ENCODE data around the gene BCAS3. TPM values are rescaled to one million over a fixed set of nuclear protein-coding genes. Genes with fewer than 3 reads are reported as not detected.
A peak's percentile ranks its signal among the peaks of the same experiment; 100 is the strongest.

Gene BCAS3
- total RNA-seq, 1 experiment from 2014 or later, result 14.4 TPM

DNA sequence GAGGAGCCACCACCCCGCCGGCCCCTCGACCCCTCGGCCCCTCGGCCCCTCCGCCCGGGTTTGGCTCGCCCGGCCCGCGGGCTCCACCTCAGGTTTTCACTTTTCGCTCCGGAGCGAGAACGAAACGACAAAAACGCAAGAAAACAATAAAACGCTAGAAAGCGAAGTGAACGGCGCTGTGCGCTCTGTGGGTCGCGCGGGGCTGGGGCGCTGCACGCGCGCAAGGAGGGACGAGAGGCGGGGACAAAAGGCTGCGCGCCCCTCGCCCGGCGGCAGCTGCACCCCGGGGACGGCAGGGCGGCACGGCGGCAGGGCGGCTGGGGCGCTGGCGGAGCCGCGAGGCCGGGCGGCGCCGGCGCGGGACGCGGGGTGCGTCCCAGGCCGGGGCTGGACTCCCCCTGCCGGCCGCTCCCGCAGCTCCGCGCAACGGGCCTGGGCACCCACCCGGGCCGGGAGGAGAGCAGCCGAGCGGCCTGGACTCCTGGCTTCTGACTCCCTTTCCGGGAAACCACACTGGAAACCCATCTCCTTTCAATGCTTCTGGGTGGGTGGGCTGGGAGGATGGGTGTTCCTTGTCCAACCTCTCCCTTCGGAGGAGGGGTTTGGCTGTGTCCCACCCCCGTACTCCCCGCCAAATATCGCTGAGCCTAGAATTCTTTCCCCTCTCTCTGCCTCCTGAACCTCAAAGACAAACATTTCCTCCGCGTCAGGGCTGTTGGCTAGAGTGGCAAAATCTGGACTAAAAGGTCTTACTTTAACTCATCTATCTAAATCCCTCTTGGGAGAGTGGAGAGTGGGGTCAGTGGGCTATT, 731.9 kb downstream of the BCAS3 start:
- TF ChIP-seq, protein P1, sequence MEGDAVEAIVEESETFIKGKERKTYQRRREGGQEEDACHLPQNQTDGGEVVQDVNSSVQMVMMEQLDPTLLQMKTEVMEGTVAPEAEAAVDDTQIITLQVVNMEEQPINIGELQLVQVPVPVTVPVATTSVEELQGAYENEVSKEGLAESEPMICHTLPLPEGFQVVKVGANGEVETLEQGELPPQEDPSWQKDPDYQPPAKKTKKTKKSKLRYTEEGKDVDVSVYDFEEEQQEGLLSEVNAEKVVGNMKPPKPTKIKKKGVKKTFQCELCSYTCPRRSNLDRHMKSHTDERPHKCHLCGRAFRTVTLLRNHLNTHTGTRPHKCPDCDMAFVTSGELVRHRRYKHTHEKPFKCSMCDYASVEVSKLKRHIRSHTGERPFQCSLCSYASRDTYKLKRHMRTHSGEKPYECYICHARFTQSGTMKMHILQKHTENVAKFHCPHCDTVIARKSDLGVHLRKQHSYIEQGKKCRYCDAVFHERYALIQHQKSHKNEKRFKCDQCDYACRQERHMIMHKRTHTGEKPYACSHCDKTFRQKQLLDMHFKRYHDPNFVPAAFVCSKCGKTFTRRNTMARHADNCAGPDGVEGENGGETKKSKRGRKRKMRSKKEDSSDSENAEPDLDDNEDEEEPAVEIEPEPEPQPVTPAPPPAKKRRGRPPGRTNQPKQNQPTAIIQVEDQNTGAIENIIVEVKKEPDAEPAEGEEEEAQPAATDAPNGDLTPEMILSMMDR (conservative IDR thresholded peaks at IDR 0.05; ENCODE audit: low read depth, low read length), result no peak; the same call in 1 of the 2 replicates
- no peak for TF ChIP-seq EZH2 (IDR thresholded peaks at IDR 0.05; ENCODE audit: borderline replicate concordance, low read depth, low read length, poor library complexity, severe bottlenecking)
- Histone ChIP-seq H3K9me3 (ENCODE audit: low read depth, low read length, poor library complexity, severe bottlenecking) (no peaks in the 10 kb centered on the region), H3K36me3 (ENCODE audit: insufficient read depth, low read length, poor library complexity, severe bottlenecking) (no peaks in the 10 kb centered on the region), H3K4me3 (ENCODE audit: low read depth, low read length, poor library complexity, severe bottlenecking) (peak overlapping the region; percentile 41), H3K27me3 (replicated peaks; ENCODE audit: insufficient read depth, low read depth, low read length, poor library complexity) (peaks cover 46% of the 10 kb centered on the region), H3K4me1 (ENCODE audit: insufficient read depth, low read length, poor library complexity, severe bottlenecking) (peaks cover 21% of the 10 kb centered on the region), H3K27ac (ENCODE audit: low read depth, low read length, poor library complexity, severe bottlenecking) (no peak overlapping the region)
- ChIA-PET CTCF (interaction anchor here (0.7 to 0.9 kb wide), 3 partner anchors 52 to 689 kb away, joined by 3 read pairs; no protein-coding TSS in a partner anchor), POLR2A (ENCODE audit: low non-redundant PET) (no interaction called here)
- no TSS peak for BruUV-seq (replicated peaks)
- intact Hi-C loops (cut with micrococcal nuclease; ENCODE audit: unreplicated experiment), result loop anchor here (2.0 to 5.0 kb wide), 2 partner anchors 173 to 657 kb away; no protein-coding TSS in a partner anchor
- peak; percentile 73 for DNase-seq (ENCODE audit: low spot score)

DNA sequence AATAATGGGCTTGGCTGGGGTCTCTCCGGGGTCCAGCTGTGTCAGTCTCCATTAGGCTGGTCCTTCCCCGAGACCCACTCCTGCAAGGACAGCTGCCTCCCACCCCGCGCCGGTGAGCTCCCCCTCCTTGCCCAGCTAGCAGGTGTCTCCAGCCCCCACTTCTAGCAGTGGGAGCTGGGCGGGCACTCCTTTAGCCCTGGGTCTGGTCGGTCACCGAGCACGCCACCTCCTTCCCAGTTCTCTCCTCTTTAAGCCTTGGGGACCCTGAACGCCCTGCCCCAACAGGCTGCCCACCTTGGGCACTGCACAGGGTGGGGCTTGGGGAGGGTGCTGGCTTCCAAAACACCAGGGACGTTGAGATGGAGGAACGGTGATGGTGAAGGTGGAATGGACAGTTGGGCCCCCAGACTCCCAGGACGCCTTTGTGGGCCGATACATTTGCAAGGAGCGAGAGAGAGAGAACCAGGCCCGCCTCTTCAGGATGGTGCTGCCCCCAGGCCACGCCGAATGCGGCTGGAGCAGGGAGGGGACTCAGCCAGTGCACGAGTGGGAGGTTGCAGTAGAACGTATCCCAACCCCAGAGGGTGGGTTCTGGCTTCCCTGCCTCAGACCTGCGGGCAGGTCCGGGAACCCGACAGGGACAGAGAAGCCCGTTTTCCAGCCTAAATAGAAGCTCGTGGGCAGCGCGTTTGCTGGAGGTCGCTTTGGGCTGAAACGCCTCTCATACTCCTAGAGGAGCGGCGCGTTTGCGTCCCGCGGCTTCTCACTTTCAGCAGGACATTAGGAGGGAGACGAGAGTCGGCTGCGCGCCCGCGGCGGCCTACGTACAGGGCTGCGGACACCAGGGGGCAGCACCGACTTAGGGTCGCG, 732.7 kb downstream of the BCAS3 start:
- TF ChIP-seq EZH2 (IDR thresholded peaks at IDR 0.05; ENCODE audit: borderline replicate concordance, low read depth, low read length, poor library complexity, severe bottlenecking), result no peak
- TF ChIP-seq, protein P1 (conservative IDR thresholded peaks at IDR 0.05; ENCODE audit: low read depth, low read length), result peak; percentile 73
- Histone ChIP-seq H3K4me3 (ENCODE audit: low read depth, low read length, poor library complexity, severe bottlenecking) (peak overlapping the region; percentile 59), H3K27ac (ENCODE audit: low read depth, low read length, poor library complexity, severe bottlenecking) (no peak overlapping the region), H3K4me1 (ENCODE audit: insufficient read depth, low read length, poor library complexity, severe bottlenecking) (peaks cover 21% of the 10 kb centered on the region), H3K27me3 (replicated peaks; ENCODE audit: insufficient read depth, low read depth, low read length, poor library complexity) (peaks cover 38% of the 10 kb centered on the region), H3K36me3 (ENCODE audit: insufficient read depth, low read length, poor library complexity, severe bottlenecking) (no peaks in the 10 kb centered on the region), H3K9me3 (ENCODE audit: low read depth, low read length, poor library complexity, severe bottlenecking) (no peaks in the 10 kb centered on the region)
- peak; percentile 86 for DNase-seq (ENCODE audit: low spot score)
- intact Hi-C loops (cut with micrococcal nuclease; ENCODE audit: unreplicated experiment), result loop anchor here (2.0 to 5.0 kb wide), 2 partner anchors 172 to 656 kb away; no protein-coding TSS in a partner anchor
- no TSS peak for BruUV-seq (replicated peaks)
- ChIA-PET CTCF (interaction anchor here (0.9 kb wide), 1 partner anchor 690 kb away, joined by 3 read pairs; no protein-coding TSS in a partner anchor), POLR2A (ENCODE audit: low non-redundant PET) (no interaction called here)

DNA sequence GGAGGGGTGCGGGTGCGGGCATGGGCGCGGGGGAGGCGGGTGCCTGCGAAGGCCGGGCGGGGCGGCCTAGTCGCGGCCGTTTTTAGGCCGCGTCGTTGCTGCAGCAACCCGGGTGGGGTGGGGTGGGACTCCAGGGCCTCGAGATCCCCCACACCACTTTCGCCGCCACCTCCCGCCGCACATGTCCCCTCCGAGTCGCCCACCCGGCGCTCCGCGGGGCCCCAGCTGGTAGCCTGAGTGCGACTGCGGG, 733.3 kb downstream of the BCAS3 start:
- no TSS peak for BruUV-seq (replicated peaks)
- TF ChIP-seq, protein P1 (conservative IDR thresholded peaks at IDR 0.05; ENCODE audit: low read depth, low read length), result no peak
- TF ChIP-seq EZH2 (IDR thresholded peaks at IDR 0.05; ENCODE audit: borderline replicate concordance, low read depth, low read length, poor library complexity, severe bottlenecking), result no peak
- peaks cover 21% of the 10 kb centered on the region for H3K4me1 ChIP-seq (ENCODE audit: insufficient read depth, low read length, poor library complexity, severe bottlenecking)
- POLR2A ChIA-PET (ENCODE audit: low non-redundant PET), result no interaction called here
- CTCF ChIA-PET, result no interaction called here
- H3K27ac ChIP-seq (ENCODE audit: low read depth, low read length, poor library complexity, severe bottlenecking), result no peak overlapping the region
- intact Hi-C loops (cut with micrococcal nuclease; ENCODE audit: unreplicated experiment), result loop anchor here (2.0 to 5.0 kb wide), 2 partner anchors 171 to 656 kb away; no protein-coding TSS in a partner anchor
- H3K4me3 ChIP-seq (ENCODE audit: low read depth, low read length, poor library complexity, severe bottlenecking), result peak overlapping the region; percentile 59
- no peaks in the 10 kb centered on the region for H3K36me3 ChIP-seq (ENCODE audit: insufficient read depth, low read length, poor library complexity, severe bottlenecking)
- no peaks in the 10 kb centered on the region for H3K9me3 ChIP-seq (ENCODE audit: low read depth, low read length, poor library complexity, severe bottlenecking)
- DNase-seq (ENCODE audit: low spot score), result no peak
- peaks cover 32% of the 10 kb centered on the region for H3K27me3 ChIP-seq (replicated peaks; ENCODE audit: insufficient read depth, low read depth, low read length, poor library complexity)

Measured in A673 (cell line).